GM12801 (cell line): Measurements from ENCODE around the gene EFNA5.

Experiments
- CTCF ChIP-seq: IDR thresholded peaks from one replicate; pipeline ENCODE4 v1.5.1; 2011; ENCODE audit warnings: control low read depth; ENCODE audit not compliant: insufficient read length; ENCODE audit errors: extremely low read depth

EFNA5 gene

GRCh38 chr5:107385708-107386107, 285.0 kb downstream of the EFNA5 start:
- TF ChIP-seq CTCF: no peak

GRCh38 chr5:107384256-107384655, 286.5 kb downstream of the EFNA5 start:
- no peak for TF ChIP-seq CTCF

- no peak for TF ChIP-seq CTCF
Observed at GRCh38 chr5:107383414-107383813, 287.3 kb downstream of the EFNA5 start.

GRCh38 chr5:107381189-107381856, 289.4 kb downstream of the EFNA5 start:
- no peak for TF ChIP-seq CTCF

- no peak for TF ChIP-seq CTCF
Observed at GRCh38 chr5:107380654-107381053, 290.1 kb downstream of the EFNA5 start.

- no peak for TF ChIP-seq CTCF
Observed at GRCh38 chr5:107378218-107378899, 292.4 kb downstream of the EFNA5 start.

GRCh38 chr5:107377277-107377609, 293.5 kb downstream of the EFNA5 start:
- TF ChIP-seq CTCF: no peak
